ENCODE results near the gene EGF.
"Not testable (repeated sequence)": the region's sequence is repeated elsewhere in the genome, so short reads cannot be mapped to it uniquely, and the experiment has no call there.

Gene EGF

DNA sequence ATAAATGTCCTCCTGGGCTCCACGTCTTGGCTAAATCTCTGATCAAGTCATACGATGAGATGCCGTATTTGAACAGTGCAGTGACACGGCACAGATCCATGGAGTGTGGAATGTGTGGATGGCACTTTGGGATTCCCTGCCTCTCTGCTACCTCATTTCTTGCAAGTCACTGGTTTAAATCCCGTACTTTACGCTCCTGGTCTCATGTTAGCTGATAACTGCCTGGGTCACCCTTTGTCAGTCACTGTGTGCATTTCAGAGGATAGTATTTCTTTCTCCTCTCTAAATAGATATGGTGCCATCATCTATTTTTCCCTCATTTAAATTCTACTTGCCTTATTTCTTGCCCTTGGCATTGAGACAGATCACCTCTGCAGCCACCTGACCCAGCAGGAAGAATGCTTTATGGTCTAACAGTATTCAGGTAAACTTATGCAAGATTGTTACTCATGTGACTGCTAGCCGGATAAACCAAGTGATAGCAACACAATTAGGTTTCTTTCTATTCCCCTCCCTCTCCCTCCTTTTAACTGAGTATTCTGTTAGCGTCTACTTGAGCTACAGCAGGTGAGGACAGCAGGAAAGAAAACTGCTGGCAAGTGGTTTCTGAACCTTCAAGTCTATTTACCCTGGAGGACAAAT is 2.8 kb downstream of the EGF start:
- no peak for DNase-seq

DNA sequence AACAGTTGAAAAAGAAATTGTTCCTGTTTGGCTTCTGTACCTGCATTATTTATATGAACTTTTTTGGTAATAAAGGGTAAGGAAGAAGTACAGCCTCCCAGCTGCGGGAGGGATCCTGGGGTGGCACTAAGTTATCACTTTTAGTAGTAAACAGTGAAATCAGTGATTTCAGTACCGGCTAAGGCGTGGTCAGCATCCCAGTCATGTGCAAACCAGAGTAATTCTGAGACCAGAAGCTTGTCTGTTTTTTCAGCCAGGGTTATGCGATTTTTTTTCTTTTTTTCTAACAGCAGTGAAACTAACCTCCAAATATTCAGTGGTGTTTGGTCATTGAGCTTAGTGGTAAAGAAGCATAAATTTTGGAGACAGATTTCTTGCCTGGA is 3.3 kb downstream of the EGF start:
- DNase-seq: no peak

DNA sequence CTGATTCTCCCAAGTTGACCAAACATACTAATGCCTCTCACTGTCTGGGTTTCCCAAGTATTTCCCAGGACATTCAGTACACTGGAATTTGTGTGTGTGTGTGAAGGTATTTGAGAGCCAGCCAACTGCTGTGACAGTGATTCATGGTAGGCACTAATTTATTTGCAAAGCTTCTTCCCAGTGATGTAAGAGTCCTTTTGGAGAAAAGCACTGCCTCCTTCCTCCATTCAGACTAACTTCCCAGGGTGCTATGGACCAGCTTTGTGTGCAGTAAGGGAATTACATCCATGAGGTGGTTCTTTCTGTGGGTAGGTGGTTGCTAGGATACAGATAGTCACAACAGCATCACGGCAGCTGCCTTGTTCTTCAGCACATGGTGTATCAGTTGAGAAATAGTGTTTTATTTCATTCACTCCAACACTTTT is 8.7 kb downstream of the EGF start:
- no peak for DNase-seq

DNA sequence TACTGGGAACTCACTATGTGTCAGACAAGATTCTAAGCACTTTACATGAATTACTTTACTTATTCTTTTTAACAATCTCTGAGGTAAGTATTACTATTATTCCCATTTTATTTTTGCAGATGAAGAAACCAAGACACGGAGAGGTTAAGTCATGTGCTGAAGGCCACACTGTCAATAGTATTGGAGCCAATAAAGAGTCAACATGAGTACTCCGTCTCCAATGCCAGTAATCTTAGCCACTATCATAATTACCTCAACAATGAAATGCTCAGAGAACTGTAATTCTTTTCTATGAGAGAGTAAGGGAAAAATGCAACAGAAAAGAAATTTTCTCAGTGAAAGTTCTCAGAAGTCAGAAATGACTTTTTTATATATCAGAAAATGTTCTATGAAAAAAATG is 12.7 kb downstream of the EGF start:
- DNase-seq: no peak

DNA sequence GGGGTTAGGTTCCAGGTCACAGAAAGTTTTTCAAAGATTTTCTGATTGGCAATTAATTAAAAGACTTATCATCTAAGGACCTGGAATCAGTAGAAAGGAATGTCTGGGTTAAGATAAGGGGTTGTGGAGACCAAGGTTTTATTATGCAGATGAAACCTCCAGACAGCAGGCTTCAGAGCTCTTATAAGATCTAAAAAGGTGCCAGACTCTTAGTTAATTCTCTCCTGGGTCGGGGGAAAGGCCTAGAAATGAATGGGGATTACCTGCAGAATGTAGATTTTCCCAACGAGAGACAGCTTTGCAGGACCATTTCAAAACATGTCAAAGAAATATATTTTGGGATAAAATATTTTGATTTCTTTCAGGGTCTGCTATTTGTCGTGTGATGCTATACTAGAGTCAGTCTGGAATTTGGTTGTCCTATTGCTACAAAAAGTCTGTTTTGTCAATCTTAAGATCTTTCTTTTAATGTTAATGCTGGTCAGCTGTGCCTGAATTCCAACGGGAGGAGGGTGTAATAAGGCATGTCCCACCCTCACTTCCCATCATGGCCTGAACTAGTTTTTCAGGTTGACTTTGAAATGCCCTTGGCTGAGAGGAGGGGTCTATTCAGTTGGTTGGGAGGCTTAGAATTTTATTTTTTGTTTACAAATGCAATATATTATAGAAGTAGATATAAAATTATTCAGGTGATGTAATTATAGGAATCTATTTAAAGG is 15.8 kb downstream of the EGF start:
- no peak for DNase-seq

DNA sequence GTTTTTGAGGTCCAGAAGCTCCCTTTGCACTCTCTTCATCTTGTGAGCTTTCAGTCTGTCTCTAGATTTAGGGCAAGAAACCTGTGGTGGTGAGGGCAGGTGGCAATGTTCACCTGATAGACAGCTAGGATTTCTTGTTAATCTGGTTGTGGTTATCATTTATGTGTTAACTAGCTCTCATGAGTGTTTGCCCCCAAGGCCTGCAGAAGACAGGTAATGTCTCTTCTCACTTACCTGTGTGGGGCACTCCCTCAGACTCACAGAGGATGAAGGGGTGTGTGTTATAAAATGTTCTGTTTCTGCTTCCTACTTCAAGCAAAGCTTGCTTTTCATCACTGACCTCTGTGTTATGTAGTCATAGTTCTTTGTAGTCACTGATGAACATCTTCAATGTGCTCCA is 17.8 kb downstream of the EGF start:
- no peak for DNase-seq

DNA sequence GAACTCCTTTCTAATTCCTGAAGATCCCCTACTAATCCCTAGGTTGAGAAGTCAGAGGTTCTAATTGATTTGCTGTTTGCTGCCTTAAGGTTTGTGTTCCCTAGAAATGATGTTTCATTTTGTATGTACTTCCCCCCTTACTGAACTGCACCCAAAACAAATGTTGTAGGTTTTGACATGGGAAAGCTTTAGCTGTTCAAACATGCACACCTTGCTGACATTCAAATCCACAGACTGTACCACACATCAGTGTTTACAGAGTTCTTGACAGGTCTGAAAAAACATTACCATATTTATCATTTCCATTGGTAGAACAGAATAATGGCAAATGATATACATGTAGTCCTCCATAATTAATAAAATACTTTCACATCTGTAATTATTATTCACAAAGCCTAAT is 18.2 kb downstream of the EGF start:
- DNase-seq: no peak

DNA sequence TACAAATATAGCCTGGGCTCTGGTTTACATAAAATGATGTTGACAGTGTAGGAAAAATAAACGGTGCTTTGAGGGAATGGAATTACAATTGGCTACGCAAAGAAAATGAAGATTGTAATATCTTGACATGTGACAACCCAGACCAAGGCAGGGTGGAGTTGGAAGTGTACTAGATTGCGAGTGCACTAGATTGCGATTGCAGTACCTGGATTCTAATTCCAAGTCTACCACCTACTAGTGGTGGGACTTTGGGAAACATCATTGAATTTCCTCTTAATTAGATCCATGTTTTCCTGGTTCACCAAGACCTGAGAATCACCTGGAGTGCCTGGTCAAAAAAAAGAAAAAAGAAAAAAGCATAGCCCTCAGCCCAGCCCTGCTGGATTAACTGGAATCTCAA is 18.6 kb downstream of the EGF start:
- no peak for DNase-seq

DNA sequence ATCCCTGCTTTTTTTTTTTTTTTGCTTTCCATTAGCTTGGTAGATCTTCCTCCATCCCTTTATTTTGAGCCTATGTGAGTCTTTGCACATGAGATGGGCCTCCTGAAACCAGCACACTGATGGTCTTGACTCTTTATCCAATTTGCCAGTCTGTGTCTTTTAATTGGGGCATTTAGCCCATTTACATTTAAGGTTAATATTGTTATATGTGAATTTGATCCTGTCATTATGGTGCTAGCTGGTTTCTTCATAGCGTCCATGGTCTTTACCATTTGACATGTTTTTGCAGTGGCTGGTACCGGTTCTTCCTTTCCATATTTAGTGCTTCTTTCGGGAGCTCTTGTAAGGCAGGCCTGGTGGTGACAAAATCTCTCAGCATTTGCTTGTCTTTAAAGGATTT is 24.7 kb downstream of the EGF start:
- not testable (repeated sequence) for DNase-seq

DNA sequence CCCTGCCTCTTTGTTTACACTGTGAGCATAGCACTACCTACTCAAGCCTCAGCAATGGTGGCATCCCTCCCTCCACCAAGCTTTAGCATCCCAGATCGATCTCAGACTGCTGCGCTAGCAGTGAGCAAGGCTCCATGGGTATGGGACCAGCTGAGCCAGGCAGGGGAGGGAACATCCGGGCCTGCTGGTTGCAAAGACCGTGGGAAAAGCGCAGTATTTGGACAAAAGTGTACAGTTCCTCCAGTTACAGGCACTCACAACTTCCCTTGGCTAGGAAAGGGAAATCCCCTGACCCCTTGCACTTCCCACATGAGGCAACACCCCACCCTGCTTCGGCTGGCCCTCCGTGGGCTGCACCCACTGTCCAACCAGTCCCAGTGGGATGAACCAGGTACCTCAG is 26.5 kb downstream of the EGF start:
- no peak for DNase-seq

DNA sequence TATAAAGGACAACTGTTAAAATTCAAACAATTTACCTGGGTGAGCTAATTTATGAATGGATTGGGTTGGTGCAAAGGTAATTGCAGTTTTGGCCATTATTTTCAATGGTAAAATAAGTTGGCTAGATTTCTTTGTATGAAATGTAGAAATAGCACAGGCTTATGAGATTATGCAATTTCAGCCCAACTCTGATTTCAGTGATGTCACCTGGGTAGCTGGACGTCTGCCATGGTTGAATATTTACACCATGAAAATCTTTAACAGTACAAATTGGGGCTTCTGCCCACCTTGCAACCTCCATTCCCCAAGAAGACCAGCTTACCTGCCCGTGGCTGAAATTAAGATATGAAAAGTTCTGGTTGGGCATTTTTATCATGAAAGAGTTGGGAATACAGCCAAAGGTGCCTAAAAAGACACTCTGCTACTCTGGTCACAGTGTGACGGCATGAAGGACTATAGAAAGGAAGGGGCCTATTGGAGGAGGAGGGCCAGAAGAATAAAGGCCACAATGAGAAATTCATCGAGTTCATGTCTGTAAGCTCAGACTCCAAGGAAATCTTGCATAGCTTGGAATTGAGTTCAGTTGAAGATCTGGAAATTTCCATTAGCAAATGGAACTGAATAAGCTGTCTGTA is 29.7 kb downstream of the EGF start:
- DNase-seq: no peak

DNA sequence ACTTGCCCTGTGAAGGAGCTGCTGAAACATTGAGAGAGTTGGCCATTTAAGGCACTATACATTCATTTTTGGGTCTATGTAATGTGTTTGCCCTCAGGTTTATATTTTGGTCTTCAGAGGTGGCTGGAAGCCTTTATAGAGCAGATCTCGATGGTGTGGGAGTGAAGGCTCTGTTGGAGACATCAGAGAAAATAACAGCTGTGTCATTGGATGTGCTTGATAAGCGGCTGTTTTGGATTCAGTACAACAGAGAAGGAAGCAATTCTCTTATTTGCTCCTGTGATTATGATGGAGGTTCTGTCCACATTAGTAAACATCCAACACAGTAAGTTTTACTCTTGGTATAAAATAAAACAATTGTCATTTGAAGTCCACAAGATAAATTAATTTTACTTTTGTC is 31.1 kb downstream of the EGF start:
- no peak for DNase-seq

DNA sequence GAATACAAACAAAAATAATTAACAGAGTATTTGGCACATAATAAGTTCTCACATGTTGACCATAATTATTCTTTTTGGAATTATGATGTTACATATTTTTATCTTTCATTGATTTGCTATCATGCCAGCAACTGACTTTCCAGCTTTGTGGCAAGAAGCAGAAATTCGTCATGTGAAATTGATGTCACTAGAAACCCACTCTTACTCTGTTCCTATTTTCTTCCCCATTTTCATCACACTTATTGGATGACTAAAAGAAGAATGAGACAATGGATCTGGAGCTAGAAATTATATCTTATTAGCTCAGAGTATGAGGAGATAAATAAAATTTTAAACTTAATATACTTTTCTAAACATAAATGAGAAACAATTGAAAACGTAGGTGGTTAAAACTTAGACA is 31.9 kb downstream of the EGF start:
- DNase-seq: no peak

DNA sequence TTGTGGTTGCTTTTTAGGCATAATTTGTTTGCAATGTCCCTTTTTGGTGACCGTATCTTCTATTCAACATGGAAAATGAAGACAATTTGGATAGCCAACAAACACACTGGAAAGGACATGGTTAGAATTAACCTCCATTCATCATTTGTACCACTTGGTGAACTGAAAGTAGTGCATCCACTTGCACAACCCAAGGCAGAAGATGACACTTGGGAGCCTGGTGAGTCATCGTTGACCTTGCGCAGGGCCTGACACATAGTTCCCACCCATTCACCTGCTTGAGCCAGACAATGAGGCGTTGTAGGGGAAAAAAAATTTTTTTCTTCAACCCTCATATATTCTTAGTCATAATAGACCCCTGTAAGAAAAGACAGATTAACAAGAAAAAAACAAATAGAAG is 32.4 kb downstream of the EGF start:
- no peak for DNase-seq

DNA sequence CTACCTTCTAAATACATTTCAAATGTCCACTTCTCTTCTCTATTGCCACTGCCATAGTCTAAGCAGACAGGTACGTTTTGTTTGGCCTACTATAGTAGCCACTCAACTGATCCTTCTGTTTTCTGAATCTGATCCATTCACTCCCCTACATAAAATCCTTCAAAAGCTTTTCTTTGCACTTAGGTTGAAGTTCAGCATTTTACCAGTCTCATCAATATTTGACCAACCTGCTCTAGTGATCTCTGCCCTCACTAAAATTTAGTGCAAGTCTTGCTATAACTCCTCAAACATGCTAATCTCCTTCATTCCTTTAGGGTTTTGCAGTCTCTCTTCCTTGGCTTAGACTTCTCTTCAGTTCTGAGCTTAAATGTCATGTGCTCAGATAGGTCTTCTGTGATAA is 33.4 kb downstream of the EGF start:
- no peak for DNase-seq

DNA sequence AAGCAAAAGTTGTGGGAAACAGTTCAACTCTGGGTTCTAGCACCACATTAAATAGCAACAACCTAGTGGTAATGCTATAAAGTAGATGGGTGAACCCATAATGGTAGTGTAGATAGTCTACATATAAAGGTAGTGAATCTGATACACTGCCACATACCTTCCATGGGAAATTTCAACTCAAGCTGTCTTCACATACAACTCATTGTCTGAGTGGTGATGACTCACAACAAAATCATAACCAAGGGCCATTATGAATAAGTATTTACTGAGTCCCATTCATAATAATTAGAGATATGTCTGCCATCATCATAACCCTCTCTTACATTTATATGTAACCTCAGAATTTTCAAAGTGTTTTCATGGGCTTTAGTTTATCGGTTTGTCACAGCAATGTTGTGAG is 34.8 kb downstream of the EGF start:
- no peak for DNase-seq

DNA sequence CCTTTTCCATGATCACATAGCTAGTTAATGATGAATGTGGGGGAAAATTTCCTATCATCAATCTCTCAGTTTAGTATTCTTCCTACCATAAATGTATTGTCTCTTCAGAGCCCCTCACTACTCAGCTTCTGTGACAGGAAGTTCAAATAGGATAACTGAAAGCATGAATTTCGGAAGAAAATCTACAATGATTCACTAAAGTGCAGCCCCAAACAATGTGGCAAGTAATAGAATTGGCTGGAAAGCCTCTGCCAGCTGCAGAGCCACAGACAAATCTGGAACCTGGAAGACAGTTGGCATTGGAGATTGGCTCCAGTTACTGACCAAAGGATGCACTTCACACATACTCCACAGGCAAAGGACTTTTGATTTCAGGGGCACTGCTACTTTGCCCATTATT is 35.2 kb downstream of the EGF start:
- DNase-seq: no peak

DNA sequence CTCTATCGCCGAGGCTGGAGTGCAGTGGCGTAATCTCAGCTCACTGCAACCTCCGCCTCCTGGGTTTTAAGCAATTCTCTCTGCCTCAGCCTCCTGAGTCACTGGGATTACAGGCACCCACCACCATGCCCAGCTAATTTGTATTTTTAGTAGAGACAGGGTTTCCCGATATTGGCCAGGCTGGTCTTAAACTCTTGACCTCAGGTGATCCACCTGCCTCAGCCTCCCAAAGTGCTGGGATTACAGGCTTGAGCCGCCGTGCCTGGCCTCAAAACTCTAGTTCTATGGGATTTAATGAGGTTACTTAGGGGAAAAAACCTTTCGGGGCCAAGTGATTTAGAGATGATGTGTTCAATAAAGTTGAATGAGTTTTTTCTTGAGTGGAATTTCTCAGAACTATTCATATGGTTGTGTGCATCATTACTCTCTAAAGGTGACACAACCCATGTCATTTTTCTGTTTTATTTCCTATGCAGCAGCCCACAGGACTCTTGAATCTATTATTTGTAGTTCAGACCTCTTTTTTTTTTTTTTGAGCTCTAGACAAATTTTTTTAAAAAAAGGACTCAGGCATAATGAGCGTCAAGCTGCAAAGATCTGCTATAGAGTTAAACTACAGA is 36.5 kb downstream of the EGF start:
- not testable (repeated sequence) for DNase-seq

DNA sequence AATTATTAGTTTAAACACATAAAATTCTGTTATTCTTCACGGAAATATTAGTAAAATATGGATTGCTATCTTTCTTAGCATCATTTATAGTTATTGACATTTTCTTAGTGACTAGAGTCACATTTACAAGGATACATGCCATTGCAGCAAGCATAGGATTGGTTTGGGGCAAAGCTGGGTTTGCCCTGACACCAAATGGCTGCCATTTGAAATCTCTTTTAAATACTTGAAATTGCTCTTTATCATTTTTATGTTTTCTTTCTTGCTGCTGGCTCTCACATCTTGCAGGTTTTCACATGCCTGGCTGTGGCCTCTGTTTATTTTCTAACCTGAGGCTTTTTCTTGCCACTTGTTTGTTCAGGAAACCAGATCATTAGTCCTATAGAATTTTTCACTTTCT is 39.9 kb downstream of the EGF start:
- DNase-seq: no peak

DNA sequence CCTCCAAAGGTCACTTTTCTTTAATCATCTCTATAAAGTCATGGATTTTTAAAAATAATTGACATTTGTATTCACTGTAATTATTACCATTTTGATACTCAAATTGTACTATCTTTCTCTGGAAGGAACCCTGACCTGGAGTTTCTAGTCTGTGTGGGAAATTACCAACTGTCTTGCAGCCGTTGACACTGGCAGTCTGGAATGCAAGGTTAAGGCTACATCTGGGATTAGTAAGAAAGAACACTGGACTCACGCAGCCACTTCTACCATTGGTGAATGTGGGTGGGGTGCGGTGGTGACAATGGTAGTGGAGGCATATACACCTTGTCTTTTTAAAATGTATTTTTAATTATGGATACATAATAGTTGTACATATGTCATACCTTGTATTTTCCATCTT is 40.9 kb downstream of the EGF start:
- DNase-seq: no peak

DNA sequence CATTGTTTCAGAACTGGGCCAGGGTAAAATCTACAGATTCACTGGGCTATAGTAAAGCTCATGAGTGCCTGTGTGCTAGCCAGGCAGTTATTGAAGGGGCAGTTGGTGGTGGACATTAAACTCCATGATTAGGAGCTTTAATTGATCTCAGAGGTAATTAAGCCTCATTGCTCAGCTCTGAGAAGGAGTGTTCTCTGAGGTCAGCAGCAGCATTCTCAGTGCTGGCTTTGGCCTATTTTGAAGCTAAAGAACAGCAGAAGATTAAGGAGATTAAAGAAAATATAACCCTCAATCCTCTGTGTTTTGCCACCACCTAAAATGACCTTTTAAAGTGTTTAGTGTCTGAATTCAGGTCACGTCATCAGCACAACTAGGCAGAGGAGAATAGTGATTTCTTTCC is 42.5 kb downstream of the EGF start:
- DNase-seq: no peak

DNA sequence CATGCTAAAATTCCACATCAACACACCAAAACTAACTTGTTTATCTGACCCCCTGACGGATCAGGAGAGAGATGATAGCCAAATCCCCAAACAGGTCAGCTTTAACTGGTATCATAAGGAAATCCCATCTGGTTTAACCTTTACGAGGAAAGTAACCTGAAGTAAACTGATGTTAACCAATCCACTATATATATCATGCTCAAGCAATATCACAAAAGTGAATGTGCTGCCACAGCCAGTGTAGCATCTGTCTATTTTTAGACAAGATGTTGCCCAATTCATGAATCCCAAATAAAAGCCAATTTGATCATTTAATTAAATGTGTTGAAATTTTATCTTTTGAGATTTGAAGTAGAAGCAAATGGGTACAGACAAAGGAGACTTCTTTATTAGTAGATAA is 44.5 kb downstream of the EGF start:
- no peak for DNase-seq

DNA sequence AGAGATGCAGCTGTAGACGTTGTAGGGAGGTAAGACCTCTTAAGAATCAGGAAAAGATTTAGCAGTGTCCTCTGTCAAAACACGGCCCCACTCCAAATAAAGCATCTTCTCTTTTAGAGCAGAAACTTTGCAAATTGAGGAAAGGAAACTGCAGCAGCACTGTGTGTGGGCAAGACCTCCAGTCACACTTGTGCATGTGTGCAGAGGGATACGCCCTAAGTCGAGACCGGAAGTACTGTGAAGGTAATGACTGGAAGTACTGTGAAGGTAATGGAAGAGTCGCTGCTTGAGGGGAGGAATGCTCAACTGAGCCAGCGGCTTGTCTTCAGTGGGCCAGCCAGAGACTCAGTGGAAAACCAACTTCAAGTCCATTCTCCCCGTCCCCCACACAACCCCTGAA is 46.5 kb downstream of the EGF start:
- DNase-seq: no peak

DNA sequence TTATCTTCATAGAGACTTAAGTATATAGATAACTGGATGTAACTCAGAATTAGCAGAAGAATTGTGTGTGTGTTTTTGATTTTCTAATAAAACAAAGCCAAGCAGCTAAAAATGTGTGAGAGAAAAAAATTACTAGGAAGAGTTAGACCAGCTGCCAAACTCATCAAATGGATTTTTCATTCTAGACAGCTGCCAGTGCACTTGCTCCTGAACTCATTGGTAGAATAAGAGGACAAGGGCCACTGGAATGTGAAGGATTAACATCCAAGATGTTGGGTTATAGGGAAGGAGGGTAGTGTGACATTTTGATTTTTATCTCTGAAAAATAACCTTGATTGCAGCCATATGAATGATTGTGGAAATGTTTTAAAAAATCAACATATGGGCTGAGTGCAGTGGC is 49.7 kb downstream of the EGF start:
- no peak for DNase-seq
